DMS153 treated with DMSO at 0.1 percent for 48 hours (cell line): ENCODE data around the gene DACH1.

Source experiments
- DNase-seq: peaks from one replicate; lab custom pipeline; 2025; ENCODE audit not compliant: unreplicated experiment; lab: John Stamatoyannopoulos, UW

The DACH1 gene

DNA sequence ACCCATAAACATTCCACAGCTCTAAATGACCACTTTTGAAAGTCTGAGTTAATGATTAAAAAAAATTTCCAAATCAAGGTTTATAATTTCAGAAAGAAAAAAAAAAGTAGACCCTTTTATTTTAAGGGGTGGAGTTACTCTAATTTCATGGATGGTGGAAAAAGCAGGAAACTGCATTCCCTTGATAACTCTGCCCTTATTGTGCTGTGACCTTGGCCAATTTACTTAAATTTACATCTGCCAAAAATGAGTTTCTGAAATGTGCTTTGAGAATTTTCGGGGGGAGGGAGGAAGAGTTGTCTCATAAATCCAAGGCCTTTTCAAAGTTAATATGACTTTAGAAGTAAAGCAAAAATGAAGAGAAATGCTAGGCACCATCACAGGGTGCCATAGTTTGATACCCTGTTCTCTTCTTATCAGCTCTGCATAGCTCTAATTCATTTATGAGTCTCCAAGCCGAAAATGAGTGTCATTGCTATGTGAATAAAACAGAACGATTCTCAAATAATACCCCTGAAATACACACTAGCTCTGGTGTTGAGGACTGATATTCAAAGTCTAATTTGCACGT is 367.0 kb downstream of the DACH1 start:
- DNase-seq = no peak

GRCh38 chr13:71499235-71499634 is 367.8 kb downstream of the DACH1 start:
- no peak for DNase-seq

- DNase-seq = no peak
These were observed 373.8 kb downstream of the DACH1 start for GRCh38 chr13:71493189-71493588.

DNA sequence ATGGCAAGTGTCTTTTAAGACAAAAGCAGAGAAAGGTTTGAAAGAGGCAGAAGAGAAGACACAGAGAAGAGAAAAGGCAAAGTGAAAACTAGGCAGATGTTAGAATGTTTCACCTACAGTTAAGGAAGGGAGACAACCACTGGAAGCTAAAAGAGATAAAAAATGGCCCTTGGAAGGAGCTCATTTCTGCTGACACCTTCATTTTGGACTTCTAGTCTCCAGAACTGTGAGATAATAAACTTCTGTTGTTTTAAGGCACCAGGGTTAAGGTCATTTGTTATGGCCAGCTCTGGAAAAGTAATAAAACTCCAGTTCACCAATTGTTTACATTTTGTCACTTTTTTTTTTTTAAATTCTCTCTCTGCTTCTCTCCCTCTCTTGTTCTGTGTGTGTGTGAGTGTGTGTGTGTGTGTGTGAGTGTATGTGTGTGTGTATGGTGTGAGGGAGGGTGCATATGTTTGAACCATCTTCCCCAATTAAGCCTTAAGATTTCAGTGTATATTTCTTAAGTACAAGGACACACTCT is 374.6 kb downstream of the DACH1 start:
- no peak for DNase-seq

- no peak for DNase-seq
These were observed 376.0 kb downstream of the DACH1 start for GRCh38 chr13:71491010-71491409.

- DNase-seq = no peak
These were observed 378.0 kb downstream of the DACH1 start for GRCh38 chr13:71489041-71489440.

DNA sequence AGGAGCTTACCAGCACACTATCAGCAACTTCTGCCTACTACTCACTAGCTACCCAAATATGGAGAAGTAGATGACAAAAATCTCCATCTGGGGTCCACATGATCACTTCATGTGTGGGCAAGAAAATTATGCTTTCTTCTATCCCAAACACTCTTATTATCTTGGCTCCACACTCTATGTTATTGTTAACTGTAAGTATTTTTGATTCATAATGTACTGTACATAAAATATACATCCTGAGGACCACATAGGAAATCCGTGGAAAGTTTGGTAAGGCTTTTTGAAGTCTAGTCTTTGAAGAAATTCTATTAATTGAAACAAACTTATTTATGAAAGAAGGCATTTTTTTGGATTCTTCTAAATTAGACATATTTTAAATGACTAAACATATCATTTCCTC is 378.8 kb downstream of the DACH1 start:
- no peak for DNase-seq

- DNase-seq = no peak
These were observed 381.1 kb downstream of the DACH1 start for GRCh38 chr13:71485913-71486312.

GRCh38 chr13:71483733-71484132 is 383.3 kb downstream of the DACH1 start:
- no peak for DNase-seq

DNA sequence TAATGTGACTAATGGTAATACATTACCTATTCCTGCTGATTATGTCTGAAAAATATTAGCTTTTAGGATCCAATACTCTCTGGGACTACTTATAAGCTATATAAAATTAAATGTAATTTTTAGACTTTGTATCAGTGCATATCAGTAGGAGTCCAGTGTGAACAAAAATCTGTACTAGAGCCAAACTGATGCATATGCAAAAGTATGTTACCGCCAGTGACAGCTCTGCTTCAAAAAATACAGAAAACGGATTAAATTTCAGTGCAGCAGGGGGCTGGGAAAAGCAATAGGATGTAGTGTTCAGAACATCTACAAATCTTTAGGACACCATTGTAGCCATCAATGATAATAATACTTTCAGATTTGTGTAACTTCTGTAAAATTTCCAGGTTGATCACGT is 385.5 kb downstream of the DACH1 start:
- DNase-seq = no peak

DNA sequence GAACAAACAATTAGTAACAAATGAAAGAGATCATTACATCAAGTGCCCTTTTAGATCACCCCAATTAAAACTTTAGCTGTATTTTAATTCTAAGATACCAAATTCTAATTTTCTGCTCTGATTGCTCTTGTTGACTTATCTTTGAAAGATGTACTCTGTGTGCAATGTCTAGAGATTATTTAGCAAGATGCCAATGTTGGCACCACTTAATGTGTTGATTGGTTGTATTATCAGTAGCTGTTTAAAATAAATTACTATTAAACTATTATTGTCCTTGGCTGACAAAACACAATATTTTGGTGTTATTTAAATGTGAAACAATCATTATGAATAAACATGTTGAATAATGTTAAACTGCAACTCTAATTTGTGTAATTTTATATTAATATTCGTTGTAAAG is 386.0 kb downstream of the DACH1 start:
- DNase-seq = no peak

- DNase-seq = no peak
These were observed 389.3 kb downstream of the DACH1 start for GRCh38 chr13:71477735-71478134.

DNA sequence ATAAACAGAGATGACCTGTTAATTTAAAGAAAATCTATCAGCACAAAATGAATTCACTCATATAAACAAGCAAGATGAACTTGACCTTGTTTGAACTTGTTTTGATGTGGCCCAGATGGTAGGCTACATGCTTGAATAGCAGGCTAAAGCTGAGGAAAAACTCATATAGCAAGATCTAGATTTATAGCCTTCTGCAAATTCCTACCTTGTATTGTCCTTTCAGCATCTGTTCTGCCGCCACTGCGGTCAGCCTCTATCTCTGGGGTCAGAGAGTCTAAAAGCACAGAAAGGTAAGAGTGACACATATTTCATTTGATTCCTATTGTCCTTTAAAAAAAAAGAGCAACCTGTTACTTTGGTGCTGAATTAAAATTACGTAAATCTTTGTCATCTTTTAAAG is 392.1 kb downstream of the DACH1 start:
- DNase-seq = no peak

DNA sequence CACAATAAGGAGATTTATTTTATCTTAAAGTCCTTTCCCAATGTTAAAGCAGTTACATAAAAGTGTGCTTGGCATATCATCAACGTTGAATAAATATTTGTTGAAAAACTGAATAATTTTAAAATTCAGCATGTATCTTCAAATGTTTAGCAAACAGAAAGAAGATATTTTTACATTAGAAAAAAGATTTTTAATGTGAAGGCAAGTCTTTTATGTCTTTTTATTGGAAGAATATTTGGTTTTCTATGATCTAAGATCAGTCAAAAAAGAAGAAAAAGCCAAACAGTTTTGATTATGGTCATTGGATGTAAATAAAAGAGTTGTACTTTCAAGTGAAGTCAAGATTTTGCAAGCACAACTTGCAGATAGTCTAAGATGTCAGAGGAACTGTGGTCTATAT is 397.4 kb downstream of the DACH1 start:
- no peak for DNase-seq

DNA sequence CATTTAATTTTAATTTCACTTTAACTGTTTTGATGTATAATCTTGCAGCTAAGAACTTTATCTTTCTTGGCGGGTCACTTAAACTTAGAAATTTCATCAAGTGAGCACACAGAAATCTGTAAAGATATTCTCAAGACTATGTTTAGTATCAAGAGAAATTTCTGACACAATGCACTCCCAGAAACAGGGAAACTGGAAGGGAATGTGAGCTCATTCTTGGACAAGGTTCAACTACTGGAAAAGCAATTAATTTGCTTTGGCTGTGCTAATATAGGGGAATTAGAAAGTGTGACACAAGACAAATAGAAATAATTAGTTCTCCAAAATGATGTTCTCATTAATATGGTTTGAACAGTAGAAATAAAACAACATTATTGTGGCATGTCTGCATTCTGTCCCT is 402.3 kb downstream of the DACH1 start:
- DNase-seq = no peak

GRCh38 chr13:71461892-71462291 is 405.1 kb downstream of the DACH1 start:
- DNase-seq = no peak

- no peak for DNase-seq
These were observed 406.8 kb downstream of the DACH1 start for GRCh38 chr13:71460211-71460610.

- DNase-seq = no peak
These were observed 407.3 kb downstream of the DACH1 start for GRCh38 chr13:71459708-71460107.

DNA sequence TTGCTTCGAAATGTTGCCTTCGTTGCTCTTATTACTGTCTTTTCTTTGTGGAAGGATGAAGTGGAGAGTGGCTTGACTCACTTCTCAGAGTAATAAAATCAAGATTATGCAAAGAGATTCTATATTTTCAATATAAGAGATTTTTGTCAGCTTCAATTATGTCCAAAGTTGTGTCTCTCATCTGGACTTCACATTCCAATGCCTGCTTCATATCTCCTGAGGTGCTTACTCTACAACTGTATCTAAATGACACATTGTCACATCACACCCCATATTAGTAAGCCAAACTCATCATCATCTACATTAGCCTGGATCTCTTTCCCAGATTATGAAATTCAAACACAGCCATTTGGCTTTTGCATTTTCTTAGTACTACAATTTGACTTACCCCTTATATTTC is 409.4 kb downstream of the DACH1 start:
- DNase-seq = no peak

DNA sequence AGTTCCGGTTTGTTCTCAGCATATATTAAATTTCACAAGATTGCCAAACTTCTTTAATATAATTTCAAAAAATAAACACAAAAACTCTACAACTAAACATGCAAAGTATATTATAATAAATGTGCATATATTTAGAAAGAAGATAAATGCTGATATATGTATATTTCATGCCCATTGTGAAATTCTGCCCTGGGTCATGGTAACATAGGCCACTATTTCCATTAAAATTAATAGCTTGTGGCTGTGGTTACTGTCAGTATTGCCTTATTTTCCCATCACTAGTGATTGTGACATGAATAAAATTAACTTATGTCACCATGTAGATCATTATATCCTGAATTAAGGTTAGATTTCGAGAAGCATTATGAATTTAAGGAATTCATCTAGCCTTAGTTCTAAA is 410.9 kb downstream of the DACH1 start:
- DNase-seq = no peak

DNA sequence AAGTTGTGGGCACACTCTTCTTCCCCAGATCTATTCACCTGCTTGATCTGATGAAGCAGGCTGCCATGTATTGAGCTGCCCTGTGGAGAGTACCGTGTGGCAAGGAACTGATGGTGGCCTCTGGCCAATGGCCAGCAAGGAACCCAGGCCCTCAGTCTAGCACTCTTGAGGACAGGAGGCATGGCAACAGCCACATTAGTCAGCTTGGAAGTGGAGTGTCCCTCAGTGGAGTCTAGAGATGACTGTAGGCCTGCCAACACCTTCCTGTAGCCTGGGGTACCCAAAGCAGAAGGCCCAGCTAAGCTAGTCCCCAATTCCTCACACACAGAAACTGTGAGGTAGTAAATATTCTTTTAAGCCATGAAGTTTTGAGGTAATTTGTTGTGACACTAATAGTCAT is 412.5 kb downstream of the DACH1 start:
- DNase-seq = no peak

- DNase-seq = no peak
These were observed 418.8 kb downstream of the DACH1 start for GRCh38 chr13:71448080-71448630.

GRCh38 chr13:71437704-71438103 is 429.3 kb downstream of the DACH1 start:
- DNase-seq = no peak
